H9 (cell line): ENCODE results near the gene PPP2R2B. TPM values are rescaled to one million over a fixed set of nuclear protein-coding genes. Genes with fewer than 3 reads are reported as not detected.

ENCODE experiments used
- DNase-seq: peaks from one replicate; pipeline ENCODE4 v3.0.0-alpha.2; 2017
- H2AFZ ChIP-seq: one replicate; pipeline ENCODE4 v1.6.1; 2013; ENCODE audit warnings: mild to moderate bottlenecking, low read length, control low read depth, moderate library complexity
- H2AK5ac ChIP-seq: 2 replicates; pipeline ENCODE4 v1.6.1; 2013; ENCODE audit warnings: low read length, control low read depth, mixed read lengths; ENCODE audit not compliant: insufficient read length
- H2BK120ac ChIP-seq: one replicate; pipeline ENCODE4 v1.6.1; 2013; ENCODE audit warnings: low read depth, mild to moderate bottlenecking, low read length, control low read depth, inconsistent platforms; ENCODE audit not compliant: poor library complexity, severe bottlenecking
- H2BK12ac ChIP-seq: 2 replicates; pipeline ENCODE4 v1.6.1; 2013; ENCODE audit warnings: low read length, control low read depth, mixed read lengths, low read depth; ENCODE audit not compliant: insufficient read length
- H2BK15ac ChIP-seq: 2 replicates; pipeline ENCODE4 v1.6.1; 2013; ENCODE audit warnings: low read depth, low read length, control low read depth
- H2BK20ac ChIP-seq: one replicate; pipeline ENCODE4 v1.6.1; 2013; ENCODE audit warnings: low read depth, mild to moderate bottlenecking, low read length, control low read depth, inconsistent platforms; ENCODE audit not compliant: poor library complexity, severe bottlenecking
- H2BK5ac ChIP-seq: 2 replicates; pipeline ENCODE4 v1.6.1; 2013; ENCODE audit warnings: low read length, control low read depth, mixed read lengths; ENCODE audit not compliant: insufficient read length
- H3K14ac ChIP-seq: 2 replicates; pipeline ENCODE4 v1.6.1; 2013; ENCODE audit warnings: low read length, control low read depth; ENCODE audit not compliant: insufficient read depth
- H3K18ac ChIP-seq: 2 replicates; pipeline ENCODE4 v1.6.1; 2013; ENCODE audit warnings: low read depth, mild to moderate bottlenecking, mixed read lengths, low read length, control low read depth; ENCODE audit not compliant: insufficient read length
- H3K23ac ChIP-seq: 2 replicates; pipeline ENCODE4 v1.6.1; 2013; ENCODE audit warnings: low read length, control low read depth, mixed read lengths, low read depth; ENCODE audit not compliant: insufficient read length
- H3K23me2 ChIP-seq: 2 replicates; pipeline ENCODE4 v1.6.1; 2013; ENCODE audit warnings: low read depth, mild to moderate bottlenecking, mixed read lengths, low read length, control low read depth; ENCODE audit not compliant: insufficient read length, poor library complexity, severe bottlenecking
- H3K27ac ChIP-seq: 2 replicates; pipeline ENCODE4 v1.5.1; 2013; ENCODE audit warnings: low read length, control low read depth, mixed read lengths, low read depth; ENCODE audit not compliant: insufficient read length
- H3K27me3 ChIP-seq: 2 replicates; pipeline ENCODE4 v1.6.1; 2013; ENCODE audit warnings: low read length, control low read depth, inconsistent platforms; ENCODE audit not compliant: insufficient read depth
- H3K4ac ChIP-seq: 2 replicates; pipeline ENCODE4 v1.6.1; 2013; ENCODE audit warnings: low read depth, mild to moderate bottlenecking, control low read depth, inconsistent platforms, low read length, moderate library complexity
- H3K4me1 ChIP-seq: 2 replicates; pipeline ENCODE4 v1.6.1; 2013; ENCODE audit warnings: low read length, control low read depth, inconsistent platforms; ENCODE audit not compliant: insufficient read depth
- H3K4me2 ChIP-seq: 2 replicates; pipeline ENCODE4 v1.6.1; 2013; ENCODE audit warnings: low read length, control low read depth, mixed read lengths; ENCODE audit not compliant: insufficient read length, insufficient read depth
- H3K56ac ChIP-seq: 2 replicates; pipeline ENCODE4 v1.6.1; 2013; ENCODE audit warnings: low read depth, mild to moderate bottlenecking, mixed read lengths, low read length, control low read depth; ENCODE audit not compliant: insufficient read length
- H3K79me1 ChIP-seq: 2 replicates; pipeline ENCODE4 v1.6.1; 2013; ENCODE audit warnings: low read depth, mild to moderate bottlenecking, moderate library complexity, low read length, control low read depth, inconsistent platforms; ENCODE audit not compliant: insufficient read depth, poor library complexity, severe bottlenecking
- H3K79me2 ChIP-seq: 2 replicates; pipeline ENCODE4 v1.6.1; 2013; ENCODE audit warnings: low read length, control low read depth, inconsistent platforms; ENCODE audit not compliant: insufficient read depth
- H3K9ac ChIP-seq: 2 replicates; pipeline ENCODE4 v1.6.1; 2013; ENCODE audit warnings: low read length, control low read depth, mixed read lengths; ENCODE audit not compliant: insufficient read length; ENCODE audit errors: extremely low read depth
- H3K9me3 ChIP-seq: one replicate; pipeline ENCODE4 v1.6.1; 2013; ENCODE audit warnings: low read depth, low read length, inconsistent platforms; ENCODE audit not compliant: control insufficient read depth
- H3T11ph ChIP-seq: one replicate; pipeline ENCODE4 v1.6.1; 2013; ENCODE audit warnings: mild to moderate bottlenecking, low read length, control low read depth, inconsistent platforms
- H4K20me1 ChIP-seq: one replicate; pipeline ENCODE4 v1.6.1; 2013; ENCODE audit not compliant: control insufficient read depth, insufficient read length, insufficient read depth
- H4K5ac ChIP-seq: 2 replicates; pipeline ENCODE4 v1.6.1; 2013; ENCODE audit warnings: low read depth, mild to moderate bottlenecking, mixed read lengths, low read length, control low read depth; ENCODE audit not compliant: insufficient read length
- H4K8ac ChIP-seq: replicated peaks from 2 replicates; pipeline ENCODE4 v1.6.1; 2013; ENCODE audit warnings: low read length, control low read depth, mixed read lengths, low read depth; ENCODE audit not compliant: insufficient read length
- H4K91ac ChIP-seq: 2 replicates; pipeline ENCODE4 v1.6.1; 2013; ENCODE audit warnings: low read depth, mild to moderate bottlenecking, moderate library complexity, mixed read lengths, low read length, control low read depth; ENCODE audit not compliant: insufficient read length
- H3K27ac Mint-ChIP-seq, 3 experiments: 2 replicates in 2 of 3; 3 replicates in 1 of 3; pipeline ENCODE4 v1.8.0; 2020 to 2021; ENCODE audit warnings: mixed read lengths in 3 of 3, mild to moderate bottlenecking in 1 of 3, moderate library complexity in 1 of 3
- H3K27me3 Mint-ChIP-seq: 2 replicates; pipeline ENCODE4 v1.8.0; 2021; ENCODE audit warnings: low read depth, mild to moderate bottlenecking, moderate library complexity, mixed read lengths
- H3K36me3 Mint-ChIP-seq, 3 experiments: 2 replicates in 2 of 3; 3 replicates in 1 of 3; pipeline ENCODE4 v1.8.0; 2020 to 2021; ENCODE audit warnings: low read depth in 3 of 3, mixed read lengths in 3 of 3; ENCODE audit not compliant: insufficient read depth in 1 of 3
- H3K4me1 Mint-ChIP-seq, 2 experiments: 2 replicates each; pipeline ENCODE4 v1.8.0; 2020; ENCODE audit warnings: mixed read lengths in 2 of 2
- H3K4me3 Mint-ChIP-seq, 2 experiments: 2 replicates in 1 of 2; 3 replicates in 1 of 2; pipeline ENCODE4 v1.8.0; 2020 to 2021; ENCODE audit warnings: mild to moderate bottlenecking in 2 of 2, mixed read lengths in 2 of 2, moderate library complexity in 1 of 2
- H3K9me3 Mint-ChIP-seq, 2 experiments: 2 replicates in 1 of 2; 3 replicates in 1 of 2; pipeline ENCODE4 v1.8.0; 2020; ENCODE audit warnings: mild to moderate bottlenecking in 2 of 2, mixed read lengths in 2 of 2, moderate library complexity in 1 of 2
- WGBS: extraction: QIAGEN DNeasy Blood & Tissue Kit; methylation state at CpG from one replicate; pipeline ENCODE4 v1.1.7; 2013; ENCODE audit warnings: missing lambda C conversion rate, low lambda C conversion rate, mixed read lengths; ENCODE audit not compliant: insufficient read length; ENCODE audit errors: extremely low coverage; 5-methylcytosine and 5-hydroxymethylcytosine counted together
- total RNA-seq: library from RNA; stranded (reverse); gene quantifications from 2 replicates; pipeline ENCODE4 v1.2.1, GENCODE V29; 2021
- TF ChIP-seq, protein P1 (sequence below): fragments of 200-600 bp; sonication (generic); conservative IDR thresholded peaks from 3 replicates; pipeline ENCODE4 v1.8.0; 2021; ENCODE audit warnings: antibody characterized with exemption, mild to moderate bottlenecking

PPP2R2B gene
- total RNA-seq, 1 experiment from 2014 or later, result 14.3 TPM

DNA sequence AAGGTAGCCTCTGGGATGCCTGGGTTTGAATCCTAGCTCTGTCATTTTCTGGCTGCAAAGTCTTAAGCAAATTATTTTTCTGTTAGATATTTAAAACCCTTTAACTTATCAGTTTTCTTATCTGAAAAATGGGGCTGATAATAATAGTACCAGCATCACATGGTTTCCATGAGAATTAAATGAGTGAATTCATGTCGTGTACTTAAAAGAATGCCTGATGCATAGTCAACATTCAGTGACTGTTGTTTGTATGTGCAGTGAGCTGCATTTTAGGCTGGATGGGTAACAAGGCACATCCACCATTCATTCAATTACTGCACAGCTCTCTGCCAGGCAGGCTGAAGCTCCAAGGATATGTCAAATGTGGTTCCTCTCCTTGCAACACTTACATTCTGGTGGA is 122.0 kb downstream of the PPP2R2B start:
- Mint-ChIP-seq H3K9me3 (peaks cover 0 to 3% of the 10 kb centered on the region in 2 experiments; a peak in 2 of 5 replicates), H3K27me3 (no peaks in the 10 kb centered on the region), H3K36me3 (peaks cover 0 to 8% (median 7%) of the 10 kb centered on the region in 3 experiments; a peak in 2 of 7 replicates), H3K4me1 (peaks cover 17 to 24% of the 10 kb centered on the region in 2 experiments), H3K27ac (no peak overlapping the region), H3K4me3 (no peak overlapping the region)
- H2BK5ac ChIP-seq, result no peak overlapping the region
- TF ChIP-seq, protein P1, sequence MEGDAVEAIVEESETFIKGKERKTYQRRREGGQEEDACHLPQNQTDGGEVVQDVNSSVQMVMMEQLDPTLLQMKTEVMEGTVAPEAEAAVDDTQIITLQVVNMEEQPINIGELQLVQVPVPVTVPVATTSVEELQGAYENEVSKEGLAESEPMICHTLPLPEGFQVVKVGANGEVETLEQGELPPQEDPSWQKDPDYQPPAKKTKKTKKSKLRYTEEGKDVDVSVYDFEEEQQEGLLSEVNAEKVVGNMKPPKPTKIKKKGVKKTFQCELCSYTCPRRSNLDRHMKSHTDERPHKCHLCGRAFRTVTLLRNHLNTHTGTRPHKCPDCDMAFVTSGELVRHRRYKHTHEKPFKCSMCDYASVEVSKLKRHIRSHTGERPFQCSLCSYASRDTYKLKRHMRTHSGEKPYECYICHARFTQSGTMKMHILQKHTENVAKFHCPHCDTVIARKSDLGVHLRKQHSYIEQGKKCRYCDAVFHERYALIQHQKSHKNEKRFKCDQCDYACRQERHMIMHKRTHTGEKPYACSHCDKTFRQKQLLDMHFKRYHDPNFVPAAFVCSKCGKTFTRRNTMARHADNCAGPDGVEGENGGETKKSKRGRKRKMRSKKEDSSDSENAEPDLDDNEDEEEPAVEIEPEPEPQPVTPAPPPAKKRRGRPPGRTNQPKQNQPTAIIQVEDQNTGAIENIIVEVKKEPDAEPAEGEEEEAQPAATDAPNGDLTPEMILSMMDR, result no peak
- no peaks in the 10 kb centered on the region for H3K23me2 ChIP-seq
- no peaks in the 10 kb centered on the region for H3K79me2 ChIP-seq
- H3K4me1 ChIP-seq, result no peaks in the 10 kb centered on the region; the same call in 1 of the 2 replicates
- H2AK5ac ChIP-seq, result no peak overlapping the region
- no peak overlapping the region for H3K23ac ChIP-seq
- no peaks in the 10 kb centered on the region for H4K20me1 ChIP-seq
- no peak overlapping the region for H2AFZ ChIP-seq
- no peak overlapping the region for H4K8ac ChIP-seq
- no peak overlapping the region for H4K5ac ChIP-seq
- H3K4ac ChIP-seq, result no peak overlapping the region
- H3K27ac ChIP-seq, result no peak overlapping the region
- no peak overlapping the region for H3K18ac ChIP-seq
- H3K14ac ChIP-seq, result no peak overlapping the region
- no peak overlapping the region for H2BK15ac ChIP-seq
- no peak overlapping the region for H3T11ph ChIP-seq
- H3K9ac ChIP-seq, result no peak overlapping the region
- no CpG with 5 or more reads among the region's 1 CpG for WGBS
- H3K9me3 ChIP-seq, result no peaks in the 10 kb centered on the region
- no peak overlapping the region for H3K56ac ChIP-seq
- H4K91ac ChIP-seq, result no peak overlapping the region
- no peak overlapping the region for H2BK12ac ChIP-seq
- no peaks in the 10 kb centered on the region for H3K27me3 ChIP-seq
- H2BK20ac ChIP-seq, result no peak overlapping the region
- no peak overlapping the region for H2BK120ac ChIP-seq
- no peaks in the 10 kb centered on the region for H3K79me1 ChIP-seq
- H3K4me2 ChIP-seq, result no peak overlapping the region
- no peak for DNase-seq
